Lower leg skin (tissue), 3 donors: ENCODE measurements around the gene SMC4.

Experiments
- POLR2A ChIP-seq, 2 donors: fragments of 450-650 bp; IDR thresholded peaks; one replicate each; pipeline ENCODE4 v1.6.1; 2016 to 2017; ENCODE audit warnings: antibody characterized with exemption in 2 of 2, mild to moderate bottlenecking in 1 of 2, moderate library complexity in 1 of 2
- TF ChIP-seq, protein P1 (sequence below), 3 donors: fragments of 450-650 bp; IDR thresholded peaks; one replicate each; pipeline ENCODE4 v1.5.1; 2016; ENCODE audit warnings: antibody characterized with exemption in 3 of 3, mild to moderate bottlenecking in 3 of 3, moderate library complexity in 2 of 3

- TF ChIP-seq, protein P1, sequence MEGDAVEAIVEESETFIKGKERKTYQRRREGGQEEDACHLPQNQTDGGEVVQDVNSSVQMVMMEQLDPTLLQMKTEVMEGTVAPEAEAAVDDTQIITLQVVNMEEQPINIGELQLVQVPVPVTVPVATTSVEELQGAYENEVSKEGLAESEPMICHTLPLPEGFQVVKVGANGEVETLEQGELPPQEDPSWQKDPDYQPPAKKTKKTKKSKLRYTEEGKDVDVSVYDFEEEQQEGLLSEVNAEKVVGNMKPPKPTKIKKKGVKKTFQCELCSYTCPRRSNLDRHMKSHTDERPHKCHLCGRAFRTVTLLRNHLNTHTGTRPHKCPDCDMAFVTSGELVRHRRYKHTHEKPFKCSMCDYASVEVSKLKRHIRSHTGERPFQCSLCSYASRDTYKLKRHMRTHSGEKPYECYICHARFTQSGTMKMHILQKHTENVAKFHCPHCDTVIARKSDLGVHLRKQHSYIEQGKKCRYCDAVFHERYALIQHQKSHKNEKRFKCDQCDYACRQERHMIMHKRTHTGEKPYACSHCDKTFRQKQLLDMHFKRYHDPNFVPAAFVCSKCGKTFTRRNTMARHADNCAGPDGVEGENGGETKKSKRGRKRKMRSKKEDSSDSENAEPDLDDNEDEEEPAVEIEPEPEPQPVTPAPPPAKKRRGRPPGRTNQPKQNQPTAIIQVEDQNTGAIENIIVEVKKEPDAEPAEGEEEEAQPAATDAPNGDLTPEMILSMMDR (IDR thresholded peaks at IDR 0.05), result no peak
- no peak for TF ChIP-seq POLR2A (IDR thresholded peaks at IDR 0.05)
These were observed 8.8 kb upstream of the SMC4 start for GRCh38 chr3:160390565-160391138.
